ENCODE data around the gene SCYGR4. TPM values are rescaled to one million over a fixed set of nuclear protein-coding genes. Genes with fewer than 3 reads are reported as not detected.

Gene SCYGR4
- total RNA-seq, 4 donors from 2014 or later = not detected

GRCh38 chr2:227577555-227577954, 39.7 kb upstream of the SCYGR4 start:
- Histone ChIP-seq H3K4me3 (no peak overlapping the region), H3K4me1 (no peaks in the 10 kb centered on the region), H3K9me3 (peaks cover 0 to 3% of the 10 kb centered on the region in 2 donors), H3K36me3 (no peaks in the 10 kb centered on the region), H3K27me3 (no peaks in the 10 kb centered on the region), H3K27ac (no peak overlapping the region)
- no peak for TF ChIP-seq CTCF (IDR thresholded peaks at IDR 0.05)
- TF ChIP-seq POLR2A (IDR thresholded peaks at IDR 0.05) = no peak
- intact Hi-C loops (cut with DNase I; ENCODE audit: low total_unique reads) = no loop called here
- DNase-seq = no peak

GRCh38 chr2:227578642-227579041, 38.7 kb upstream of the SCYGR4 start:
- TF ChIP-seq POLR2A (IDR thresholded peaks at IDR 0.05) (no peak), CTCF (IDR thresholded peaks at IDR 0.05) (no peak)
- no peaks in the 10 kb centered on the region for H3K36me3 ChIP-seq
- no peak overlapping the region for H3K27ac ChIP-seq
- intact Hi-C loops (cut with DNase I; ENCODE audit: low total_unique reads) = no loop called here
- peaks cover 0 to 5% of the 10 kb centered on the region in 2 donors for H3K9me3 ChIP-seq
- no peak for DNase-seq
- H3K27me3 ChIP-seq = no peaks in the 10 kb centered on the region
- H3K4me1 ChIP-seq = no peaks in the 10 kb centered on the region
- H3K4me3 ChIP-seq = no peak overlapping the region

- no peak for TF ChIP-seq POLR2A (IDR thresholded peaks at IDR 0.05)
- no peak for TF ChIP-seq CTCF (IDR thresholded peaks at IDR 0.05)
- no peak for DNase-seq
- H3K27me3 ChIP-seq = no peaks in the 10 kb centered on the region
- H3K27ac ChIP-seq = no peak overlapping the region
- no peaks in the 10 kb centered on the region for H3K36me3 ChIP-seq
- intact Hi-C loops (cut with DNase I; ENCODE audit: low total_unique reads) = no loop called here
- H3K9me3 ChIP-seq = peaks cover 0 to 5% of the 10 kb centered on the region in 2 donors
- H3K4me1 ChIP-seq = no peaks in the 10 kb centered on the region
- no peak overlapping the region for H3K4me3 ChIP-seq
Observed at GRCh38 chr2:227579791-227580190, 37.5 kb upstream of the SCYGR4 start.

- no peak for TF ChIP-seq CTCF (IDR thresholded peaks at IDR 0.05)
- no peak for TF ChIP-seq POLR2A (IDR thresholded peaks at IDR 0.05)
- Histone ChIP-seq H3K27me3 (no peaks in the 10 kb centered on the region), H3K9me3 (peaks cover 0 to 5% of the 10 kb centered on the region in 2 donors), H3K27ac (no peak overlapping the region), H3K36me3 (no peaks in the 10 kb centered on the region), H3K4me1 (no peaks in the 10 kb centered on the region), H3K4me3 (no peak overlapping the region)
- DNase-seq = no peak
- intact Hi-C loops (cut with DNase I; ENCODE audit: low total_unique reads) = no loop called here
Observed at GRCh38 chr2:227582369-227582768, 34.9 kb upstream of the SCYGR4 start.

- no peak for DNase-seq
- no peaks in the 10 kb centered on the region for H3K36me3 ChIP-seq
- H3K9me3 ChIP-seq = no peaks in the 10 kb centered on the region
- TF ChIP-seq CTCF (IDR thresholded peaks at IDR 0.05) = no peak
- no peak for TF ChIP-seq POLR2A (IDR thresholded peaks at IDR 0.05)
- no peaks in the 10 kb centered on the region for H3K4me1 ChIP-seq
- intact Hi-C loops (cut with DNase I; ENCODE audit: low total_unique reads) = no loop called here
- H3K27me3 ChIP-seq = no peaks in the 10 kb centered on the region
- H3K4me3 ChIP-seq = no peak overlapping the region
- no peak overlapping the region for H3K27ac ChIP-seq
Observed at GRCh38 chr2:227592694-227593387, 24.5 kb upstream of the SCYGR4 start.
